ENCODE measurements around the gene POLR2B. TPM values are rescaled to one million over a fixed set of nuclear protein-coding genes. Genes with fewer than 3 reads are reported as not detected.

POLR2B gene
- total and polyA plus RNA-seq, 2 donors from 2014 or later = 30.6 to 78.2 TPM

GRCh38 chr4:56972809-56973208, 5.9 kb upstream of the POLR2B start:
- Histone ChIP-seq H3K9me3 (ENCODE audit: control insufficient read depth in 2 of 3, insufficient read depth in 1 of 3, low read length in 3 of 3) (peaks cover 0 to 10% (median 0%) of the 10 kb centered on the region in 3 donors), H3K36me3 (ENCODE audit: control insufficient read depth in 2 of 3, insufficient read depth in 3 of 3, low read length in 3 of 3) (peaks cover 11 to 24% (median 18%) of the 10 kb centered on the region in 3 donors), H3K4me1 (ENCODE audit: control insufficient read depth in 2 of 3, insufficient read depth in 2 of 3, low read depth in 1 of 3, low read length in 3 of 3) (peaks cover 0 to 8% (median 0%) of the 10 kb centered on the region in 3 donors), H3K27ac (ENCODE audit: low read depth in 2 of 2, low read length in 2 of 2) (no peak overlapping the region), H3K4me3 (ENCODE audit: low read length in 3 of 3) (no peak overlapping the region), H3K9ac (ENCODE audit: low read length in 3 of 3) (no peak overlapping the region), H3K27me3 (ENCODE audit: control insufficient read depth, insufficient read depth, low read length) (no peaks in the 10 kb centered on the region)
- no peak for TF ChIP-seq CTCF (IDR thresholded peaks at IDR 0.05; ENCODE audit: borderline replicate concordance, extremely low read depth, insufficient read depth)
- FAIRE-seq (no peak), DNase-seq (no peak)
- intact Hi-C loops (cut with DNase I) = no loop called here

GRCh38 chr4:56973336-56973735, 5.4 kb upstream of the POLR2B start:
- H3K27ac ChIP-seq (ENCODE audit: low read depth in 2 of 2, low read length in 2 of 2) = no peak overlapping the region
- peaks cover 0 to 8% (median 0%) of the 10 kb centered on the region in 3 donors for H3K4me1 ChIP-seq (ENCODE audit: control insufficient read depth in 2 of 3, insufficient read depth in 2 of 3, low read depth in 1 of 3, low read length in 3 of 3)
- no peak overlapping the region for H3K9ac ChIP-seq (ENCODE audit: low read length in 3 of 3)
- H3K36me3 ChIP-seq (ENCODE audit: control insufficient read depth in 2 of 3, insufficient read depth in 3 of 3, low read length in 3 of 3) = peaks cover 11 to 24% (median 18%) of the 10 kb centered on the region in 3 donors
- intact Hi-C loops (cut with DNase I) = no loop called here
- FAIRE-seq (no peak), DNase-seq (no peak)
- H3K4me3 ChIP-seq (ENCODE audit: low read length in 3 of 3) = no peak overlapping the region
- H3K27me3 ChIP-seq (ENCODE audit: control insufficient read depth, insufficient read depth, low read length) = no peaks in the 10 kb centered on the region
- TF ChIP-seq CTCF (IDR thresholded peaks at IDR 0.05; ENCODE audit: borderline replicate concordance, extremely low read depth, insufficient read depth) = no peak
- peaks cover 0 to 10% (median 0%) of the 10 kb centered on the region in 3 donors for H3K9me3 ChIP-seq (ENCODE audit: control insufficient read depth in 2 of 3, insufficient read depth in 1 of 3, low read length in 3 of 3)

DNA sequence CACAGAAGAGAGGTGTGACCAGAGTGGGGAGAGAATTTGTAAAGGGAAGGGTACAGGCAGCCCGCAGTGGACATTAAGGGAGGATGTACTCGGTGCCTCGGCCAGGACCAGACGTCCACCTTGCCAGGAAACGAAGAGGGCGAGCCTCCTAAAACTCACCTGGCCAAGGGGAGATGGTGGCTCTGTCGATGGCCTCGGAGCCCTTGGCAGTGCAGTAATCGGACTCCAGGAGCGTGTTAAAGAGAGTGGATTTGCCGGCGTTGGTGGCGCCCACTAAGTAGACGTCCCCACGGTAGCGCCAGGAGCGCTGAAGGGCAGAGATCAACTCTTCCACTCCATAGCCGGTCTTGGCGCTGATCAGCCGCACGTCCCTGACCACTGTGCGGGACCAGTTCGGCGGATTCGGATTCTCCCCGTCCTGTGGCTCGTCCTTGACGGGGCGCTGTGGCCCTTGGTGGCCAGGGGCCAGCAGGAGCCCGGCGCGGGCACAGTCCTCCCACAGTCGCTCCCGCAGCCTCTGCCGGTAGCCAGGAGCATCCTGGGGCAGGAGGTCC, 2.3 kb upstream of the POLR2B start:
- intact Hi-C loops (cut with DNase I) = no loop called here
- FAIRE-seq (no peak), DNase-seq (peak in 1 of 5 donors; percentile 32)

More for the DNA sequence above, 2.3 kb upstream of the POLR2B start:
- H3K36me3 ChIP-seq (ENCODE audit: control insufficient read depth in 2 of 3, insufficient read depth in 3 of 3, low read length in 3 of 3) = peaks cover 11 to 20% (median 18%) of the 10 kb centered on the region in 3 donors
- no peak for TF ChIP-seq CTCF (IDR thresholded peaks at IDR 0.05; ENCODE audit: borderline replicate concordance, extremely low read depth, insufficient read depth)
- peak overlapping the region; percentile 51 to 91 (median 66) for H3K9ac ChIP-seq (ENCODE audit: low read length in 3 of 3)
- H3K9me3 ChIP-seq (ENCODE audit: control insufficient read depth in 2 of 3, insufficient read depth in 1 of 3, low read length in 3 of 3) = peaks cover 0 to 10% (median 0%) of the 10 kb centered on the region in 3 donors
- H3K27me3 ChIP-seq (ENCODE audit: control insufficient read depth, insufficient read depth, low read length) = no peaks in the 10 kb centered on the region
- peaks cover 0 to 12% (median 0%) of the 10 kb centered on the region in 3 donors for H3K4me1 ChIP-seq (ENCODE audit: control insufficient read depth in 2 of 3, insufficient read depth in 2 of 3, low read depth in 1 of 3, low read length in 3 of 3)
- H3K4me3 ChIP-seq (ENCODE audit: low read length in 3 of 3) = peak overlapping the region; percentile 84 to 97 (median 92)
- peak overlapping the region in 1 of 2 donors; percentile 82 for H3K27ac ChIP-seq (ENCODE audit: low read depth in 2 of 2, low read length in 2 of 2)
